Measurements from ENCODE around the gene UBE2J2.

GRCh38 chr1:1204425-1204920 lies 69.2 kb downstream of the UBE2J2 start:
- TF ChIP-seq EP300 (IDR thresholded peaks at IDR 0.05) (no peak), RAD21 (conservative IDR thresholded peaks at IDR 0.05 in 1 of 2, IDR thresholded peaks at IDR 0.05 in 1 of 2) (no peak), KDM1A (IDR thresholded peaks at IDR 0.05; ENCODE audit: low read depth) (no peak)
- TF ChIP-seq, protein P1, sequence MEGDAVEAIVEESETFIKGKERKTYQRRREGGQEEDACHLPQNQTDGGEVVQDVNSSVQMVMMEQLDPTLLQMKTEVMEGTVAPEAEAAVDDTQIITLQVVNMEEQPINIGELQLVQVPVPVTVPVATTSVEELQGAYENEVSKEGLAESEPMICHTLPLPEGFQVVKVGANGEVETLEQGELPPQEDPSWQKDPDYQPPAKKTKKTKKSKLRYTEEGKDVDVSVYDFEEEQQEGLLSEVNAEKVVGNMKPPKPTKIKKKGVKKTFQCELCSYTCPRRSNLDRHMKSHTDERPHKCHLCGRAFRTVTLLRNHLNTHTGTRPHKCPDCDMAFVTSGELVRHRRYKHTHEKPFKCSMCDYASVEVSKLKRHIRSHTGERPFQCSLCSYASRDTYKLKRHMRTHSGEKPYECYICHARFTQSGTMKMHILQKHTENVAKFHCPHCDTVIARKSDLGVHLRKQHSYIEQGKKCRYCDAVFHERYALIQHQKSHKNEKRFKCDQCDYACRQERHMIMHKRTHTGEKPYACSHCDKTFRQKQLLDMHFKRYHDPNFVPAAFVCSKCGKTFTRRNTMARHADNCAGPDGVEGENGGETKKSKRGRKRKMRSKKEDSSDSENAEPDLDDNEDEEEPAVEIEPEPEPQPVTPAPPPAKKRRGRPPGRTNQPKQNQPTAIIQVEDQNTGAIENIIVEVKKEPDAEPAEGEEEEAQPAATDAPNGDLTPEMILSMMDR (IDR thresholded peaks at IDR 0.05): no peak
